ENCODE measurements around the gene MRGPRX3. TPM values are rescaled to one million over a fixed set of nuclear protein-coding genes. Genes with fewer than 3 reads are reported as not detected.

The MRGPRX3 gene
- total RNA-seq, 1 donor from 2014 or later, result not detected

DNA sequence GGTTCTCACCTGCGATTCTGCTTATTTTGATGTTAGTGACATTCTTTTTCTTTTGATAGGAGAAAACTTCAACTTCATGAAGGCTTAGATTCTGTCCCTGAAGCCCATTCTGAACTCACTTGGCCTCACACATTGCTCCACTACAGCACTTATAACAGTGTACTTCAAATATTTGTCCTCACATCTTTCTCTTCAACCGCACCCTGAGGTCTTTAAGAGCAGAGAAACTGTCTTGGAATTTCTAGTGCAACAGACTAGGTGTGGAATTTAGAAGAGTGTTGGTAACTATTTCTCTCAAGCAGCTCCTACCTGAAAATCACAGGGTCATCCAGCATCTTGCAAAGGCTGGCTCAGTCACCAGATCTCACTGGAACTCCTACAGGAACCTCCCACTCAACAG lies 7.8 kb downstream of the MRGPRX3 start:
- no peak for DNase-seq (ENCODE audit: low spot score in 2 of 2)
- Histone ChIP-seq H3K4me1 (no peaks in the 10 kb centered on the region), H3K27ac (no peak overlapping the region), H3K4me3 (no peak overlapping the region), H3K27me3 (no peaks in the 10 kb centered on the region), H3K36me3 (no peaks in the 10 kb centered on the region), H3K9me3 (no peaks in the 10 kb centered on the region)
- TF ChIP-seq, protein P1, sequence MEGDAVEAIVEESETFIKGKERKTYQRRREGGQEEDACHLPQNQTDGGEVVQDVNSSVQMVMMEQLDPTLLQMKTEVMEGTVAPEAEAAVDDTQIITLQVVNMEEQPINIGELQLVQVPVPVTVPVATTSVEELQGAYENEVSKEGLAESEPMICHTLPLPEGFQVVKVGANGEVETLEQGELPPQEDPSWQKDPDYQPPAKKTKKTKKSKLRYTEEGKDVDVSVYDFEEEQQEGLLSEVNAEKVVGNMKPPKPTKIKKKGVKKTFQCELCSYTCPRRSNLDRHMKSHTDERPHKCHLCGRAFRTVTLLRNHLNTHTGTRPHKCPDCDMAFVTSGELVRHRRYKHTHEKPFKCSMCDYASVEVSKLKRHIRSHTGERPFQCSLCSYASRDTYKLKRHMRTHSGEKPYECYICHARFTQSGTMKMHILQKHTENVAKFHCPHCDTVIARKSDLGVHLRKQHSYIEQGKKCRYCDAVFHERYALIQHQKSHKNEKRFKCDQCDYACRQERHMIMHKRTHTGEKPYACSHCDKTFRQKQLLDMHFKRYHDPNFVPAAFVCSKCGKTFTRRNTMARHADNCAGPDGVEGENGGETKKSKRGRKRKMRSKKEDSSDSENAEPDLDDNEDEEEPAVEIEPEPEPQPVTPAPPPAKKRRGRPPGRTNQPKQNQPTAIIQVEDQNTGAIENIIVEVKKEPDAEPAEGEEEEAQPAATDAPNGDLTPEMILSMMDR (IDR thresholded peaks at IDR 0.05), result no peak
- intact Hi-C loops (cut with DNase I), result no loop called here

DNA sequence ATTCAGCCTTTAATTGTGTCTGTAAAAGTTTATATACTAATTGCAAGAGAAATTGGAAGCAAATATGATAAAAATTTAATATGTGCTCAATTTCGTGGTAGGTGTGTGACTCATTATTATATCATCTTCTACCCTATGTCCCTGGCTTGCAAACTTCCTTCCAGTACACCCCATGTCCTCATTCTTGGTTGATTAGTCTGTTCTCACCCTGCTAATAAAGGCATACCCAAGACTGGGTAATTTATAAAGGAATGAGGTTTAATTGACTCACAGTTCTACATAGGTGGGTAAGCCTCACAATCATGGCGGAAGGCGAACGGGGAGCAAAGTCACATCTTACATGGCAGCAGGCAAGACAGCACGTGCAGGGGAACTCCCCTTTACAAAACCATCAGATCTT lies 11.9 kb downstream of the MRGPRX3 start:
- Histone ChIP-seq H3K9me3 (no peaks in the 10 kb centered on the region), H3K4me1 (no peaks in the 10 kb centered on the region), H3K4me3 (no peak overlapping the region), H3K27me3 (no peaks in the 10 kb centered on the region), H3K36me3 (no peaks in the 10 kb centered on the region), H3K27ac (no peak overlapping the region)
- intact Hi-C loops (cut with DNase I), result no loop called here
- TF ChIP-seq, protein P1 (IDR thresholded peaks at IDR 0.05), result no peak
- no peak for DNase-seq (ENCODE audit: low spot score in 2 of 2)

DNA sequence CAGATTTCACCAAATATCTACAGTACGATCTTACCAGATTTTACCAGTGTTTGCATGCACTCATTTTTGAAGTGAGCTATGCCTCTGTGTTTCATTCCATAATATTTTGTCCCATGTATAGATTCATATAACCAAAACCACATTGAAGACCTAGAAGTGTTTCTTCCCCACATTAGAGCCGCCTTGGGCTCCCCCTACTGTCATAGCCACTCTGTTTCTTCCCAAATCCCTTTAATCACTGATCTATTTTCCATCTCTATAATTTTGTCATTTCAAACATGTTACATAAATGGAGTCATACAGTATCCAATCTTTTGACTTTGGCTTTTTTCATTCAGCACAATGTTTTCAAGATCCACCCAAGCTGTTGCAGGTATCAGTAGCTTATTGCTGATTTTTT lies 12.7 kb downstream of the MRGPRX3 start:
- Histone ChIP-seq H3K27ac (no peak overlapping the region), H3K4me1 (no peaks in the 10 kb centered on the region), H3K27me3 (no peaks in the 10 kb centered on the region), H3K4me3 (no peak overlapping the region), H3K36me3 (no peaks in the 10 kb centered on the region), H3K9me3 (no peaks in the 10 kb centered on the region)
- no peak for DNase-seq (ENCODE audit: low spot score in 2 of 2)
- intact Hi-C loops (cut with DNase I), result no loop called here
- TF ChIP-seq, protein P1 (IDR thresholded peaks at IDR 0.05), result peak in 1 of 3 experiments; percentile 19

DNA sequence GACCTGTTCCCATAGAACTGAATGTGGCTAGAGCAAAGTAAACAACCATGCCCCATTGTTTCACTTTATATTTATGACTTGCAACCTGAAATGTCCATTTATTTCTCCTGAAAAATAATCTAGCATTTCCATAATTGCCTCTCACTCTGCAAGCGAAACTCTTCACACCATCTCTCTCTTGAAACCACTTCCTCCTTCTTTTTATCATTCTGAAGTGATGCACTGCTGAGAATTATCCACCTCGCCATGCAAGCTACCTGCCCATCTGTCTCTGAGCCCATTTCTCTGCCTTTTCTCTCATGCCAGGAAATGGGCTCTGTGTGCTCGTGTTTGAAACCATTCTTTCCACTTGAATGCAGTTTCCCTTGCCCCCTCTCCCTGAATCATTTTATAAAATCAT lies 13.5 kb downstream of the MRGPRX3 start:
- Histone ChIP-seq H3K4me1 (no peaks in the 10 kb centered on the region), H3K27ac (no peak overlapping the region), H3K9me3 (no peaks in the 10 kb centered on the region), H3K27me3 (no peaks in the 10 kb centered on the region), H3K36me3 (no peaks in the 10 kb centered on the region), H3K4me3 (no peak overlapping the region)
- intact Hi-C loops (cut with DNase I), result no loop called here
- TF ChIP-seq, protein P1 (IDR thresholded peaks at IDR 0.05), result no peak
- DNase-seq (ENCODE audit: low spot score in 2 of 2), result no peak

DNA sequence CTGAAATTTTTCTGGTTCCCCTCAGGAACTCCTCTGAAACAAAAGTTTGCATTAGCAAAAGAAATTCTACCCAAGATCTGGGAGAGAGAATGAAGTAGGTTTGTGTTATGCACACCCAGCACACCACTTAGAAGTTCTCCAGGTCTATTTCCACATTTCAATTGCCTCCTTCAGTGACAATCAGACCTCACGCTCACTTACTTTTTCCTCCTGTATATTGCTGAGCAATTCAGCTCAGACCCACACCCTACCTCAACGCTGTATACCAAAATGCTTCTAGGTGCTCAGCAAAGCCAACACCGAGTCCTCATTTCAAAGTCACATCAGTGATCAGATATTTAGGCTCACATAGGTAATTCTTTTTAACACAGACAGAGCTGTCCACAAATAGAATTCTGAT lies 19.2 kb downstream of the MRGPRX3 start:
- DNase-seq (ENCODE audit: low spot score in 2 of 2), result no peak
- Histone ChIP-seq H3K36me3 (no peaks in the 10 kb centered on the region), H3K4me3 (no peak overlapping the region), H3K27me3 (no peaks in the 10 kb centered on the region), H3K4me1 (no peaks in the 10 kb centered on the region), H3K27ac (no peak overlapping the region), H3K9me3 (no peaks in the 10 kb centered on the region)
- intact Hi-C loops (cut with DNase I), result no loop called here
- TF ChIP-seq, protein P1 (IDR thresholded peaks at IDR 0.05), result no peak

DNA sequence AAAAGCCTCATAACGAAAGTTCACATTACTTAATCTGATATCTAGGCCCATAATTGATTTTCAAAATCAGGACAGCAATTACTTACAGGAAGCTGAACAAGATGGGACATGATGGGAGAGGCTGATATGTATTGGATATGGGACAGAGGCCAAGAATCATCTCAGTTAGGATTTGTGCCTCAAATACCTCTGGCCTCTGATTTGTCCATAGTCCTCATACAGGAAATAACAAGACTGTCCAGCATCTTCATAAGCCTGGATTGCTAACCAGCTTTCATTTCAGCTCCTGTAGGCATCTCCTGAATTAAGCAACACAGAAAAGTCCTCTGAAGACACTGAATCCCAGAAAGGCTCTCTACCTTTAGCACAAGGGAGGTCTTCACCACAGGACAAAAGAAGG lies 36.0 kb downstream of the MRGPRX3 start:
- TF ChIP-seq, protein P1 (IDR thresholded peaks at IDR 0.05), result no peak
- Histone ChIP-seq H3K9me3 (no peaks in the 10 kb centered on the region), H3K27me3 (no peaks in the 10 kb centered on the region), H3K27ac (no peak overlapping the region), H3K36me3 (no peaks in the 10 kb centered on the region), H3K4me3 (no peak overlapping the region), H3K4me1 (no peaks in the 10 kb centered on the region)
- no peak for DNase-seq (ENCODE audit: low spot score in 2 of 2)
- intact Hi-C loops (cut with DNase I), result no loop called here

All from ascending aorta (tissue), 2 donors.